Activated CD4-positive, alpha-beta T cell treated with anti-CD3 and anti-CD28 coated beads for 4 hours (primary cell): ENCODE measurements around the gene ERG.

Experiments
- DNase-seq, 2 donors: peaks; one replicate each; pipeline ENCODE4 v3.0.0-alpha.2; 2020

ERG gene

GRCh38 chr21:38499296-38499695, 1.0 kb upstream of the ERG start:
- no peak for DNase-seq

DNA sequence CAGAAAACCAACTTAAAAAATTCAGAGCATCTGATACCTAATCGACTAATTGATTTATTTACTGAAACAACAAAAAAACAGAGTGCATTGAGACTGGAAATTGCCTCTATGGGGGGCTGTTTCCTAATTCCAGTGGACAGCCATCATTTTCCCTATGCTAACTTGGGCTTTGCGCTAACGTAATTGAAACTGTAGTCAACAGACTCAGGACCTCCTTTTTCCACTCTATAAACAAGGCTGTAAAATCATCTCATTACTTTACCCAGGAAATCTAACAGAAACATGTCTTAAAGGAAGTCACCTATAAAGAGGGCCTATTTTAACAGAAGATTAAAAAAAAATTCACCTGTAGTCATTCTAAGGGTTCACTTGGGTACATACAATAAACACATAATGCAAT, 2.1 kb downstream of the ERG start:
- DNase-seq: no peak

GRCh38 chr21:38495696-38496095, 2.6 kb downstream of the ERG start:
- DNase-seq: no peak

GRCh38 chr21:38495242-38495641, 3.0 kb downstream of the ERG start:
- no peak for DNase-seq

DNA sequence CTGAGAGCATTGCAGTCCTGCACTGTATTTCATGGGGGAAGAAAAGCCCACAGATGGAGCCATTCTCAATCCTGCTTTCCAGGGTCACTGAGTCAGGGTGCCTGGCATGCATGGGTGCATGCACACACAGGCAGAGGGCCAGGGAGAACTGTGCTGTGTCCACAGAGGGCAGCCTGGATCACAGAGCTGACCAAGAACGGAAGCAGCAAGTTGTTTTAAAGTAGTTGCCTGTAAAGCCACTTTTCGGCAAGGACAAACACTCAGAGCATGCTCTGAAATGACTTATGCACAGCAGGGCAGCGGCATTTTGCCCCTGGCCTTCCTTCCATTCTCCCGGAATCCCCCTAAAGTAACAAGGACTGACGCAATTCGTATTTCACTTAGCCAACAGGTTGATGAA, 3.6 kb downstream of the ERG start:
- DNase-seq: no peak

DNA sequence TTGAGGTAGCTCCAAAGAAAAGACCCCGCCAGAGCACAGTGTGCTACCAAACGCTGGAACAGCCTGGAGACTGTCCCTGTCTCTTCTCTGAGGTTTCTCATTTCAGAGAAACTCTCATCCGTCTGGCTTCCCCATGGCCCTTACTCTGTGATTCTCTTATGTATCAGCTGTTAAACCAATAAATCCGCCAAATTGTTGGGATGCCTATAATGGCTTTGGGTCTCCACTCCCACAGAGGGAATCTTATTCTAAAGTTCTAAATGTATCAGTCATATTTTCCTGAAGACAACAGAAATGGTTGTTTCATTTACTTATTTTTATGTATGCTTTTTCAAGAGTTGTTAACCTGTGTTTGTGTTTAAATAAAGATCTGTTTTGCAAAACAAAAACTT, 4.0 kb downstream of the ERG start:
- no peak for DNase-seq

GRCh38 chr21:38493549-38494250, 4.6 kb downstream of the ERG start:
- no peak for DNase-seq

DNA sequence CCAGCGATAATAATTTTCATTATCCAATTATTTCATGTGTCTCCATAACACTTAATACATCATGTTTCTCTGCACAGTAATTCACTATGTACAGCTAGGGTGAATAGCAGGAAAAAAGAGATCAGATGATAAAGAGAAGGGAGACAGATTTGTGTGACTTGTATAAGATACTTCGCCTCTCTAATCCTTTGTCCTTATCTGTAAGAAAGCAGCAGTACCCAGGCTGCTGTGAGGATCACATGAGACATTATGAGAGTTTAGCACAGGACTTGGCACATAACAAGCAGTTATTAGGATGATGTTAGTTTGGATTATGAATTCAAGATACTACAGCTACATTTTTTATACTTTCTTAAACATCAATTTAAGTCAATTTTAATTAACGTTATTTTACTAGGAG, 6.3 kb downstream of the ERG start:
- DNase-seq: no peak

DNA sequence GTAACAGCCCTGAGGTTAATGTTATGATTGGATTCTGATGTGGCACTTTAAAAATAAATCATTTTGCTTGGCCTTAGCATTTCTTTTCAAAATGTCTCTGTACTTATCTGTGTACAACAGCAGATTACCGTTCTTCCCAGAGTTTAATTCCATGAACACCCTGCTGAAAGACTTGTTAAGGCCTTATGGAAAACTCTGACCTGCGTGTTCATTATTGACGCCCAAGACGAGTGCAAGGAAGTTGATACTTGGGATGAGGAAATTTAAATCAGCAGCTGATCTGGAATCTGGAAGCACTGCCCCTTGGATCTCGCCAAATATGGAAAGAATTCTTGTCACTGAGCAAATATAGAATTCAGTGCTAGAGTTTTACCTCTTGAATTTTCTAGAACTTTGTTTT, 6.7 kb downstream of the ERG start:
- DNase-seq: no peak

GRCh38 chr21:38490411-38491020, 7.8 kb downstream of the ERG start:
- no peak for DNase-seq

GRCh38 chr21:38489729-38490128, 8.5 kb downstream of the ERG start:
- DNase-seq: no peak

DNA sequence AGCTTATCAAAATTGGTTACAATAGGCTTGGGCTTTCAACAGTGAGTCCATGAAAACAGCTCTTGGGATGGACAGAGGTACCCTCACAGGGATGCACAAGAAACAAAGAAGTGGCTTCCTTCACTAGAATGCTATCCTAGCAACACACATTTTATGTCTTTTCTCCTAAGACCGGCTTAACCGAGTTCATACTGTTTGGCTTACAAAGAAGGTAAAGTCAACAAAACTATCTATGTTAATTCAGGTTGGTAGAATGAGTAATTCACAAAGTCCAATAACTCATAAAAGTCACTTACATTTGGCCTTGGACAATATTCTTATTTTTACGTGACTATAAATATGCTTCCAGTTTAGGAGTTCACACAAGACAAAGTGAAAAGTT, 9.0 kb downstream of the ERG start:
- no peak for DNase-seq

- no peak for DNase-seq
Observed at GRCh38 chr21:38488640-38489270, 9.5 kb downstream of the ERG start.

DNA sequence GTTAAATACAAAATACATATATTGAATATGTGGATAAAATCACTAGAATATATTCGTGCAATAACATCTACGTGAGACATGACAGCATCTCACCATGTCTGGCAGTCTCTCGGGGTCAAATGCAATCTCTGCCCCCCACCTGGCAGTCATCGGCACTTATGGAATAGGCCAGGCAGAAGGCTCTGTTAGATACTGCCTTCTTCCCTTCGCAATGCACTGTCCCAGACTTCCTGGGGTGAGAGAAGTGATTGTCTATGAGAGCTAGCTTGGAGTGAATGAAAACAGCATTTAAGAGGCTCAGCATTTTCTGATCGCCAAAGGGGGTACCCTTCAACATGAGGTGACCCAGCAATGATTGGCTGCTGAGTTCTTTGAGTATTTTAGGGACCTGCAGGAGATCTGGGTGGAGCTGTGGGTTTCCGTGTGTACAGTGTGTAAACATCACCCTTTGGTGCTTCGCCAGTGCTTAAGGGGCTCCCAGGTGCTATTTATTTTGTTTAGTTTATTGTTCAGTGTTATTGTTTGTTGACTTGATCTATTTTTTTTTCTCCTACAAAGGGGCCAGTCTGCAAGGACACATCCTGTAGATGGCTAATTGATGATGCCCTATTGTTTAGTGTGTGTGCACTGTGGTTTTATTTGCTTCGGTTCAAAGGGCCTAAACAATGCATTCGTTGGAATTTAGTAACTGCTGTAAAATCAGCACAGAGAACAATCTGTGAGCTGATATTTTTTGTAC, 10.2 kb downstream of the ERG start:
- no peak for DNase-seq

GRCh38 chr21:38486706-38487105, 11.6 kb downstream of the ERG start:
- DNase-seq: no peak

DNA sequence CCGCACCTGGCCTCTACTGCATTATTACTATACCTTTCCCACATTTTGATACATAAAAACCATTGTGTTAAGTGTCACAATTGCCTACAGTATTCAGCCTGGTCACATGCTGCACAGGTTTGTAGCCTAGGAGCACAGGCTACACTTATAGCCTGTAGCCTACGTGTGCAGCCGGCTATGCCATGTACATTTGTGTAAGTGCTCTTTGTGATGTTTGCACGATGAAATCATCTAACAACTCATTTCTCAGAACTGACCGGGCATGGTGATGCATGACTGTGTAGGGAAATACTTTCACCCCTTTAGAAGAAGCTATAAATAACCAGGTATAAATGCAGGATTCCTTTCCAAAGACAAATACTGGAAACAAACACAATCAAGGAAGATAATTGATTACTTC, 12.1 kb downstream of the ERG start:
- DNase-seq: no peak

GRCh38 chr21:38479641-38480525, 18.4 kb downstream of the ERG start:
- no peak for DNase-seq

GRCh38 chr21:38478782-38479181, 19.5 kb downstream of the ERG start:
- no peak for DNase-seq

DNA sequence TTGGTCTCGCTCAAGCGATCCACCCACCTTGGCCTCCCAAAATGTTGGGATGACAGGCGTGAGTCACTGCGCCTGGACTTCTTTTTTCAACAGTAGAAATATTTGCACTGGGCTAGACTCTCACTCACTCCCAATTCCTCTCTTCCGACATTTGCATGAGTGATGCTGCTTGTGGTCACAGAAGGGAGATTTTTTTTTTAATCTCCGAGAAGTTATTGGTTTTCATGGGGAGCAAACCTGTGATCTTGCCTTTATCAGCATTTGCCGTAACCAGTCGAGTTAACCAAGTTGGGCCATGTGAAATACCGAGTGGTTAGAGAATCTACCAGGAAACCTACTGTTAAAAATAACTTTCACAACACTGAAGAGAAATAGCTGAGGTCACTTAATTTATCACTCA, 21.1 kb downstream of the ERG start:
- no peak for DNase-seq

- DNase-seq: no peak
Observed at GRCh38 chr21:38476385-38476784, 21.9 kb downstream of the ERG start.

DNA sequence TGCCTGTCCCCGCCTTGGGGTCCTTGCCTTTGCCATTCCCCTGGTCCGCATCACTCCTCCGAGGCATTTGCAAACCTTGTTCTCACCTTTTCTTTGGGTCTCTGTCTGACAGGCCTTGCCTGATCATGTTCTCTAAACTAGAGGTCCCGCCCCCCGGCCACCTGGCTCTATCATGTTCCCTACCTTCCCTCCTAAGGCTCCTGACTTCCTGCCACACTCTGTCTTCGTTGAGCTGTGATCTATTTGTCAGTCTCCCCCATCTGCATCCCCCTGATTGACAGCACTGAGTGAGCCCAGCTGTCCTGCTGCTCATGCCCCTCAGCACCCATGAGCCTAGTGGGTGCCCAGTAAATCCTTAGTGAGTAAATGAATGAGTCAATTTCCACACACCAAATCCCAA, 22.8 kb downstream of the ERG start:
- DNase-seq: no peak

DNA sequence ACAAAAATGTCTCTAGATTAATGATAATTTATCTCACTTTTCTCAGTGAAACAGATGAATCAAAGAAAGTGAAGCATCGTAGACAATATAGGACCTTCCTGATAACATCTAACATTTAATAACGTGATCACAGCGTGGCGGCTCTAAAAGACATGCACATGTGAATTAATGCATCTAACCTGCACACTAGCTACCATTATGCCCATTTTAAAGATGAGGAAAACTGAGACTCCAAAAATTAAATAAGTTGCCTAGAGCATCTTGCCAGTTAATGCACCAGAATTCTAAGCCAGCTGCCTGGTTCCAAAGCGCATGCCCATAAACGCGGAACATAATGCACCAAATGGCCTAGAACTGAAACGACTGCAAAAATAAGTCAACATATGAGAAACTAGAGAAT, 23.5 kb downstream of the ERG start:
- DNase-seq: no peak

DNA sequence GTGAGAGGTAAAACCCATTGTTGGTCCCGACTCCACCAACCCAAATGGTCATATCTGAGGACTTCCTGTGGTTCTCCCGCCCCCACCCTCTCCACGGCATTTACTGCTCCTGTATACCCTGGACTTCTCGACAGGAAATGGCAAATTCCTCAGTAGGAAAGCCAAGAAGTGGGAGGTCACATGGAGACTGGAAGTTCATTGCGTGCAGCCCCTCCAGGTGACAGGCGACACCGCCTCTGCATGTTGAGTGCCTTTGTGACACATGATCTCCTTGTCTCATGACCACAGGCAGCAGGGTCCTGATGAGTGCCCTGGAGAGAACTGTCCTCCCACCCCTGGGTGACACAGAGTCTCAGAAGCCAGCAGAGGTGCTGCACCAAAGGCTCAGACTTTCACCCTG, 24.2 kb downstream of the ERG start:
- DNase-seq: no peak
